Measurements from ENCODE around the gene CDC20B. TPM values are rescaled to one million over a fixed set of nuclear protein-coding genes. Genes with fewer than 3 reads are reported as not detected.
"Not testable (repeated sequence)": the region's sequence is repeated elsewhere in the genome, so short reads cannot be mapped to it uniquely, and the experiment has no call there.

CDC20B gene
- total RNA-seq, 1 donor from 2014 or later: 0.07 TPM

- DNase-seq (ENCODE audit: low read depth, low spot score): peak; percentile 86
These were observed 12.3 kb downstream of the CDC20B start for GRCh38 chr5:55160493-55161209.

- DNase-seq (ENCODE audit: low read depth, low spot score): peak; percentile 66
These were observed 13.0 kb downstream of the CDC20B start, which contains the start of gene GPX8 for GRCh38 chr5:55159763-55160492. Gene GPX8 (plus strand): TSS chr5:55160171. CDS start chr5:55160193, 22 bp downstream.

GRCh38 chr5:55154873-55155272 is 18.1 kb downstream of the CDC20B start:
- DNase-seq (ENCODE audit: low read depth, low spot score): peak; percentile 90

GRCh38 chr5:55151923-55152842 is 20.8 kb downstream of the CDC20B start:
- no peak for DNase-seq (ENCODE audit: low read depth, low spot score)

GRCh38 chr5:55149308-55149795 is 23.6 kb downstream of the CDC20B start:
- DNase-seq (ENCODE audit: low read depth, low spot score): no peak

DNA sequence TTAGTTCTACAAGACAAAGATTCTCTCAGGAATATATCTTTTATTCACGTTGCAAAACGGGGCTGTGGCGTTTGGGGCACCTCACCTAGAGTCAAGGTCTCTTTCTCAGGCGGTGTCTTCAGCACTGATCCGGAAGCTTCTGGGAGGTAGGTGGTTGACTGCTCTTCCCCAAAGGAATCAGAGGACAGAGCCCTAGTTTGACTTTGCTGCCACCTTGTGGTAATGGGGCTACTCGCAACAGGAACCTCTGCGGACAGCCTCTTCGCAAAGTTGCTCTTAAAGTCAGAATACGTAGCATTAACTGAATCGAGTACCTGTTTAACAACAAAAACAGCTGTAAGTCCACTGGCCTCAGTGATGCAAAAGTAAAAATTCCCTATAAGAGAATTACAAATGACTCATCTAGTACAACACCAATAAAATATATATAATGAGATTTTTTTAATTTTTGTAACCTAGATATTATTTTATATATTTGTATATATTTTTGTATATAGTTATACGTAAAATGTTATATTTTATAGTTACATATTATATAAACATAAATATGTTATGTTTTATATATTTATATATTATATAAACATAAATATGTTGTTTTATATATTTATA is 26.3 kb downstream of the CDC20B start:
- peak; percentile 57 for DNase-seq (ENCODE audit: low read depth, low spot score)

DNA sequence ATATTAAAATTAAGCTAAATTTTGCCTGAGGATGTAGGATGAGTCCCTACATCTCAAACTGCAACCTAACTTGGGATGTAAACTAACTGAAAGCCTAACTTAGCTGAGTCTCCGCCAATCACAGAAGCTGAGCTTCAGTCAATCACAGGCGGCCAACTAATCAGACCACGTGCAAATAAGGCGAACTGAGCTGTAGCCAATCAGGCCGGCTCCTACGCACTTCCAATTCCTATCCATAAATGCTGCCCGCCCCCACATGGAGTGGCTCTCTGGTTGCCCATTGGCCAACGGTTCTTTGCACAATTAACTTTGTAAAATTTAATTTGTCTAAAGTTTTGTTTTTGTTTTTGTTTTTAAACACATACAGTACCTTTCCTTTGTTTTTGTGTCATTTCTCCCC is 26.9 kb downstream of the CDC20B start:
- DNase-seq (ENCODE audit: low read depth, low spot score): no peak

DNA sequence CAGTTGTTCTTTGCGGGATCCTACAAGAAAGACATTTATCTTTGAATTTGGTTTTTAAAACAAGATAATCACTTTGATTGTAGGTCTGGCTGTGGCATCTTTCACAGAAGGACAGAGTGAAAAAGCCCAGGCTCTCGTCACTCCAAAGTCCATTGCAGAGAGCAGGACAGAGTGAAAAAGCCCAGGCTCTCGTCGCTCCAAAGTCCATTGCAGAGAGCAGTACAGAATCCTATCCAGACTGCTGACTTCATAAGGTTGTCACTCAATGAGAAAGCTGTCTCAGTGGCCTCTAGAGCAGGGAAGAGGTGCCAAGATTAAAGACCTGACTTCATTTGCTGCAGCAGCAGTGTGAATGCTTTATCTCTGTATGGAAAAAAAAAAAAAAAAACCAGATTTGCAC is 29.4 kb downstream of the CDC20B start:
- no peak for DNase-seq (ENCODE audit: low read depth, low spot score)

GRCh38 chr5:55141945-55142690 is 30.9 kb downstream of the CDC20B start:
- DNase-seq (ENCODE audit: low read depth, low spot score): no peak

DNA sequence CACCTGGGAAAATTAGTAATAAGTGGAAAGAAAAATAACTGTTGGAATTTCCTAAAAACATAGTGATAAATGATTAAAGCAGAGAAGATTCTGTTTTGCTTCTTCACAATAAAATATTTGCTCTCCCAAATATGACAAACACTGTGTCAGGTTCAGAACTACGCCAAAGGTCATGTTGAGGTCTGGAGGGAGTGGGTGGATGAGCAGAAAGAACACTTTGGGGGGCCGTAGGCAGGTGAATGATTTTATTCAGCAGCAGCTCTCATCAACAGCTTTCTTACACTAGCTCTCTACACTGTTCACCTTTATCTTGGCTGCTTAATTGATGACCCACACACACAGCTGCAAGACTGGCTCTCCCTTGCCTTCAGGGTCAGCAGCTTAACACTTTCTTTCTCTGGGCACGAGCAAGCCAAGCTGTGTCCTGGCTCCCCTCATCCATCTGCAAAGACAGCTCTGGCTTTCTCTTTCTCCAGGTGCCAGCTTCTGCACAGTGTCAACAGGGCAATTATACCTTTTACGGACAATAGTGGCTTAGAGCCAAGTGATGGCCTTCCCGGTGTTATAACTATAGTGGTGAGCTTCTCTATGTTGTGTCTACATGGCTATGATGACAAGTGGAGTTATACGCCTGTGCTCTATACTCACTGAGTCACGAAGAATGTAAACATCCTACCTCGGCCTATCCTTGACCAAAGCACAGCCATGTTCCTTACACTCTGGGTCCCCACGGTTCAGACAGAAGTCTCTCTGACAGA is 31.9 kb downstream of the CDC20B start:
- no peak for DNase-seq (ENCODE audit: low read depth, low spot score)

- no peak for DNase-seq (ENCODE audit: low read depth, low spot score)
These were observed 36.5 kb downstream of the CDC20B start for GRCh38 chr5:55136521-55136920.

DNA sequence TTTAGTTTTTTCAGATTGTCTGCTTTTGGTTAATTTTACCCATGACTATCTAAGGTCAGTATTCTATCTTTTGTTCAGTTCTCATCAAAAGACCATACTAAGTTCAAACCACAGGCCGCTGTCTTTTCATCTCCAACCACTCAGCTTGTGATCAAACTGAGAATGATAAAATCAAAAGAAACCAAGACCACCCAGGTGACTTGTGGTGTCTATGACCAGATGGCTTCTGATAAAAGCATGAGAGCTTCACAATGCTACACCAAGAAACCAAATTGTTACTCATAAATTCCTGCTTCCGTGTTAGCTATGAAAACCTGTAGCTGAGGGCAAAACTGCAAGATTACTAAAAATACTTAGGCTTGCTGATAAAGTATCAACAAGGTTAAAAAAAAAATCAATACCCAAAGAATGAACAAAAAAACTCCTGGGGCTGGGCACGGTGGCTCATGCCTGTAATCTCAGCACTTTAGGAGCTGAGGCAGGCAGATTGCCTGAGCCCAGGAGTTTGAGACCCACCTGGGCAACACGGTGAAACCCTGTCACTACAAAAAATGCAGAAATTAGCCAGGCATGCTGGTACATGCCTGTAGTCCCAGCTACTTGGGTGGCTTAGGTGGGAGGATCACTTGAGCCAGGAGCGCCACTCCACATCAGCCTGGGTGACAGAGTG is 38.8 kb downstream of the CDC20B start:
- DNase-seq (ENCODE audit: low read depth, low spot score): no peak

DNA sequence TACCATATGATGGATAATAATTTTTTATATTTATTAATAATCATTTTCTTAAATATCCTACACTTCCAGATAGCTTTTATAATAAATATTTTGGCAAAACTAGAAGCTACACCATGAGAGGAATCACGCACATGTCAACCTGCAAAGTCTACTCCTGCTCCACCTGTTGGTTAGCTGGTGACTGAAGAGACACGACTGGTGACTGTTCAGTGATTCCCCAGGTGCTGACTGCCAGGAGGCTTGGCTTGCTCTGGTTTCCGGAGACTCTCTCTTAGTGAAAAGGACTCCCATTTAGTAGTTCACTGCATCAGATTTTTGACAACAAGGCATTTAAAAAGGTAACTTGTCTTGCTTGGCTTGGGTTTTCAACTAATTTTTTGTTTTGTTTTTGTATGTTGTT is 49.6 kb downstream of the CDC20B start:
- DNase-seq (ENCODE audit: low read depth, low spot score): no peak

- DNase-seq (ENCODE audit: low read depth, low spot score): no peak
These were observed 58.9 kb downstream of the CDC20B start for GRCh38 chr5:55114061-55114460.

DNA sequence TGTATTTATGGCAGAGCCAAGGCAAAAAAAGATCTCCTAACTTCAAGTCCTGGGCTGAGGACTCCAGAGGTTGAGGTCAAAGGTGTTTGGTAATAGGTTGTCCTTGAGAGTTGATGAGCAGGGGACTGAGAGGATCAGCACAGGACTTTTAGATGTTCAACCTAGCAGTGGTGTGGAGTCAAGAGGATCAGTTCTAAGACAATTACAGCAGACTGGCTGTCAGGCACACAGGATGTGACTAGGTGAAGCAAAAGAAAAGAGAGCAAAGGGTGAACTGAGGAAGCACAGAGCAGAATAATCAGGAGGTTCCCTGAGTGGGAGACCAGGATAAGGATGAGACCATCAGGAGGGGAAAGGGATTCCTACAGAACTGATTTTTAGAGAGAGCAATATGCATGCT is 59.6 kb downstream of the CDC20B start:
- DNase-seq (ENCODE audit: low read depth, low spot score): no peak

DNA sequence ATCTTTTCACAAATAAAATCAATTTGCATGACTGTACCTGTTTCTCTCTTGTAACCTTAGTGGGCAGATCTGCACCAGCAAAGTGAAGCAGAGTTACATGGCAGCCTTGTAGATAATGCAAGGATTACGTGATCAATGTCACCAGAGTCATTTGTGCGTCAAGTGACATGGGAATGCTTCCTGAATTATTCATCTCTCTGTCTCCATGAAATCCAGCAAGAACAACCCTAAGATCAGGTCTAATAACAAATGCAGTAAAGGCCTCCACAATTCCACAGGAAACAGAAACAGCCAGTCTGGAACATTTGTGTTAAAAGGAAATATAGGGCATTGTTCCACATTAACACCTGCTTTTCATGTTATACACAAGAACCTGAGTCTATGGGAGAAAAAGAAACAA is 62.8 kb downstream of the CDC20B start:
- no peak for DNase-seq (ENCODE audit: low read depth, low spot score)

- DNase-seq (ENCODE audit: low read depth, low spot score): no peak
These were observed 64.3 kb downstream of the CDC20B start for GRCh38 chr5:55108661-55109060.

GRCh38 chr5:55105976-55106375 is 67.0 kb downstream of the CDC20B start:
- DNase-seq (ENCODE audit: low read depth, low spot score): not testable (repeated sequence)

Measured in pulmonary artery endothelial cell (primary cell).